CD4-positive, alpha-beta T cell treated with Interleukin-17A for 1 hour (primary cell): Measurements from ENCODE around the gene TPD52L2.
"Not testable (repeated sequence)": the region's sequence is repeated elsewhere in the genome, so short reads cannot be mapped to it uniquely, and the experiment has no call there.

Experiments used
- DNase-seq: peaks from one replicate; pipeline ENCODE4 v3.0.0-alpha.2; 2020

The TPD52L2 gene

GRCh38 chr20:63897978-63898561, 33.0 kb downstream of the TPD52L2 start:
- DNase-seq: no peak

- DNase-seq: no peak
Observed at GRCh38 chr20:63898882-63899558, 34.0 kb downstream of the TPD52L2 start.

GRCh38 chr20:63900413-63900812, 35.3 kb downstream of the TPD52L2 start:
- DNase-seq: no peak

GRCh38 chr20:63903796-63904561, 38.9 kb downstream of the TPD52L2 start:
- DNase-seq: no peak

GRCh38 chr20:63908008-63908682, 43.1 kb downstream of the TPD52L2 start:
- DNase-seq: no peak

- DNase-seq: no peak
Observed at GRCh38 chr20:63911176-63911575, 46.1 kb downstream of the TPD52L2 start.

GRCh38 chr20:63913768-63914167, 48.7 kb downstream of the TPD52L2 start:
- DNase-seq: no peak

- DNase-seq: no peak
Observed at GRCh38 chr20:63915471-63915870, 50.4 kb downstream of the TPD52L2 start.

- not testable (repeated sequence) for DNase-seq
Observed at GRCh38 chr20:63916371-63916939, 51.4 kb downstream of the TPD52L2 start.

- no peak for DNase-seq
Observed at GRCh38 chr20:63917811-63918210, 52.7 kb downstream of the TPD52L2 start.

- DNase-seq: no peak
Observed at GRCh38 chr20:63919130-63919529, 54.1 kb downstream of the TPD52L2 start.

- no peak for DNase-seq
Observed at GRCh38 chr20:63920226-63920625, 55.2 kb downstream of the TPD52L2 start.

- DNase-seq: no peak
Observed at GRCh38 chr20:63923651-63924050, 58.6 kb downstream of the TPD52L2 start.

GRCh38 chr20:63924241-63924640, 59.2 kb downstream of the TPD52L2 start:
- no peak for DNase-seq

GRCh38 chr20:63926298-63926697, 61.2 kb downstream of the TPD52L2 start:
- no peak for DNase-seq

- no peak for DNase-seq
Observed at GRCh38 chr20:63929071-63929470, 64.0 kb downstream of the TPD52L2 start.

- DNase-seq: not testable (repeated sequence)
Observed at GRCh38 chr20:63929473-63929883, 64.4 kb downstream of the TPD52L2 start.

- no peak for DNase-seq
Observed at GRCh38 chr20:63930971-63931553, 66.0 kb downstream of the TPD52L2 start.

- no peak for DNase-seq
Observed at GRCh38 chr20:63931735-63932134, 66.7 kb downstream of the TPD52L2 start.

- no peak for DNase-seq
Observed at GRCh38 chr20:63932606-63933160, 67.6 kb downstream of the TPD52L2 start.

- no peak for DNase-seq
Observed at GRCh38 chr20:63933646-63934045, 68.6 kb downstream of the TPD52L2 start.
